Liver (tissue), 9 donors: ENCODE results near the gene SLC13A2. TPM values are rescaled to one million over a fixed set of nuclear protein-coding genes. Genes with fewer than 3 reads are reported as not detected.

Experiments used
- DNase-seq: peaks from one replicate; pipeline ENCODE4 v3.0.0-alpha.2; 2017; ENCODE audit warnings: low spot score
- H3K27ac ChIP-seq, 2 donors: one replicate each; pipeline ENCODE4 v1.7.0; 2013; ENCODE audit warnings: inconsistent platforms in 2 of 2, low read length in 2 of 2, control low read depth in 1 of 2, low read depth in 1 of 2, mild to moderate bottlenecking in 1 of 2
- H3K27me3 ChIP-seq, 4 donors: one replicate each; pipeline versions ENCODE4 v1.6.1 to v1.7.0; 2013; ENCODE audit warnings: low read length in 3 of 4, inconsistent platforms in 1 of 4, mild to moderate bottlenecking in 1 of 4, moderate library complexity in 1 of 4; ENCODE audit not compliant: control insufficient read depth in 4 of 4, insufficient read depth in 4 of 4
- H3K36me3 ChIP-seq, 4 donors: one replicate each; pipeline versions ENCODE4 v1.6.1 to v1.7.0; 2013; ENCODE audit warnings: low read length in 3 of 4, mild to moderate bottlenecking in 3 of 4, low read depth in 1 of 4, moderate library complexity in 1 of 4; ENCODE audit not compliant: control insufficient read depth in 4 of 4, insufficient read depth in 3 of 4
- H3K4me1 ChIP-seq, 4 donors: one replicate each; pipeline versions ENCODE4 v1.6.1 to v1.7.0; 2013; ENCODE audit warnings: low read length in 3 of 4, mild to moderate bottlenecking in 3 of 4, moderate library complexity in 1 of 4; ENCODE audit not compliant: control insufficient read depth in 4 of 4, insufficient read depth in 4 of 4
- H3K4me3 ChIP-seq, 3 donors: one replicate each; pipeline versions ENCODE4 v1.6.1 to v1.7.0; 2013; ENCODE audit warnings: low read length in 3 of 3, control low read depth in 1 of 3, low read depth in 1 of 3, mild to moderate bottlenecking in 1 of 3
- H3K9ac ChIP-seq, 2 donors: one replicate each; pipeline ENCODE4 v1.7.0; 2013; ENCODE audit warnings: low read length in 2 of 2, mild to moderate bottlenecking in 2 of 2, moderate library complexity in 2 of 2, control low read depth in 1 of 2, low read depth in 1 of 2
- H3K9me3 ChIP-seq, 4 donors: one replicate each; pipeline versions ENCODE4 v1.6.1 to v1.7.0; 2013; ENCODE audit warnings: low read length in 3 of 4; ENCODE audit not compliant: control insufficient read depth in 4 of 4
- CTCF ChIP-seq: fragments of 150-350 bp; IDR thresholded peaks from 2 replicates; pipeline ENCODE4 v1.5.1; 2017; ENCODE audit warnings: improper control_type of control experiment, low read depth, low read length; ENCODE audit not compliant: missing input control
- EGR1 ChIP-seq, 2 donors: IDR thresholded peaks; 2 replicates each; pipeline ENCODE4 v1.6.1; 2016 to 2018; ENCODE audit warnings: antibody characterized with exemption in 2 of 2, low read depth in 2 of 2
- FOXA1 ChIP-seq: IDR thresholded peaks from 2 replicates; pipeline ENCODE4 v1.6.1; 2016; ENCODE audit warnings: antibody characterized with exemption
- FOXA2 ChIP-seq: IDR thresholded peaks from 2 replicates; pipeline ENCODE4 v1.6.1; 2016; ENCODE audit warnings: antibody characterized with exemption
- GABPA ChIP-seq, 2 donors: IDR thresholded peaks in 1 of 2; conservative IDR thresholded peaks in 1 of 2; 2 replicates each; pipeline ENCODE4 v1.6.1; 2016; ENCODE audit warnings: antibody characterized with exemption in 2 of 2, mild to moderate bottlenecking in 1 of 2, moderate library complexity in 1 of 2
- HNF4A ChIP-seq, 2 donors: conservative IDR thresholded peaks; 2 replicates each; pipeline ENCODE4 v1.6.1; 2016; ENCODE audit warnings: antibody characterized with exemption in 2 of 2, mild to moderate bottlenecking in 2 of 2
- HNF4G ChIP-seq: IDR thresholded peaks from 2 replicates; pipeline ENCODE4 v1.6.1; 2016; ENCODE audit warnings: antibody characterized with exemption
- JUND ChIP-seq, 2 donors: IDR thresholded peaks; 2 replicates each; pipeline ENCODE4 v1.6.1; 2016; ENCODE audit warnings: antibody characterized with exemption in 2 of 2
- NR2F2 ChIP-seq: IDR thresholded peaks from 2 replicates; pipeline ENCODE4 v1.6.1; 2016; ENCODE audit warnings: antibody characterized with exemption
- RAD21 ChIP-seq, 2 donors: IDR thresholded peaks; 2 replicates each; pipeline ENCODE4 v1.6.1; 2016; ENCODE audit warnings: antibody characterized with exemption in 2 of 2, mild to moderate bottlenecking in 2 of 2
- RXRA ChIP-seq, 2 donors: IDR thresholded peaks; 2 replicates each; pipeline ENCODE4 v1.6.1; 2017 to 2018; ENCODE audit warnings: antibody characterized with exemption in 2 of 2, mild to moderate bottlenecking in 1 of 2
- SP1 ChIP-seq: IDR thresholded peaks from 2 replicates; pipeline ENCODE4 v1.6.1; 2018; ENCODE audit warnings: antibody characterized with exemption, mild to moderate bottlenecking
- TAF1 ChIP-seq: conservative IDR thresholded peaks from 2 replicates; pipeline ENCODE4 v1.6.1; 2016; ENCODE audit warnings: antibody characterized with exemption, mild to moderate bottlenecking
- YY1 ChIP-seq: IDR thresholded peaks from 2 replicates; pipeline ENCODE4 v1.6.1; 2016; ENCODE audit warnings: antibody characterized with exemption, mild to moderate bottlenecking
- ZBTB33 ChIP-seq: IDR thresholded peaks from 2 replicates; pipeline ENCODE4 v1.6.1; 2016; ENCODE audit warnings: antibody characterized with exemption
- WGBS: extraction: QIAGEN DNeasy Blood & Tissue Kit; methylation state at CpG from one replicate; pipeline ENCODE4 v1.1.7; 2013; 5-methylcytosine and 5-hydroxymethylcytosine counted together
- polyA plus RNA-seq, 2 donors: library from polyadenylated mRNA; stranded (reverse) in 1 of 2; unstranded in 1 of 2; fragments of 200-250 nt in 1 of 2; fragments of >200 nt in 1 of 2; fragmentation: Nextera tagmentation in 1 of 2; extraction: Ambion mirVana in 1 of 2; gene quantifications; one replicate each; pipeline versions ENCODE4 v1.2.1 to v1.2.3, GENCODE V29; 2013 to 2015
- total RNA-seq, 2 donors: library from RNA; depleted of rRNA; stranded (reverse); fragments of >200 nt; gene quantifications; one replicate each; pipeline ENCODE4 v1.2.3, GENCODE V29; 2014
- TF ChIP-seq, protein P1 (sequence below): IDR thresholded peaks from 2 replicates; pipeline ENCODE4 v1.6.1; 2016; ENCODE audit warnings: antibody characterized with exemption
- TF ChIP-seq, protein P2 (sequence below): IDR thresholded peaks from 2 replicates; pipeline ENCODE4 v1.6.1; 2016; ENCODE audit warnings: antibody characterized with exemption
- TF ChIP-seq, protein P3 (sequence below): IDR thresholded peaks from 2 replicates; pipeline ENCODE4 v1.6.1; 2016; ENCODE audit warnings: antibody characterized with exemption, mild to moderate bottlenecking
- donor health status: healthy.
- donor health status: healthy.
- donor health status: healthy.
- donor health status: healthy.
- donor health status: healthy.

SLC13A2 gene
- total and polyA plus RNA-seq, 4 donors, result 0.10 to 0.52 (median 0.36) TPM

GRCh38 chr17:28523186-28523585 is 49.7 kb downstream of the SLC13A2 start (continued):
- TF ChIP-seq CTCF (no peak), JUND (IDR thresholded peaks at IDR 0.05) (no peak)

GRCh38 chr17:28523876-28524275 is 50.4 kb downstream of the SLC13A2 start:
- 93% methylated on average over 15 of the region's 15 CpGs for WGBS
- Histone ChIP-seq H3K27me3 (no peaks in the 10 kb centered on the region), H3K9ac (no peak overlapping the region), H3K36me3 (no peaks in the 10 kb centered on the region), H3K4me1 (no peaks in the 10 kb centered on the region), H3K9me3 (no peaks in the 10 kb centered on the region), H3K27ac (no peak overlapping the region), H3K4me3 (no peak overlapping the region)
- TF ChIP-seq HNF4A (conservative IDR thresholded peaks at IDR 0.05) (no peak), RXRA (IDR thresholded peaks at IDR 0.05) (no peak), TAF1 (no peak), JUND (IDR thresholded peaks at IDR 0.05) (no peak), FOXA2 (no peak), NR2F2 (no peak), CTCF (no peak), ZBTB33 (no peak), HNF4G (no peak), SP1 (no peak), EGR1 (IDR thresholded peaks at IDR 0.05; ENCODE audit: low read depth in 2 of 2) (no peak), FOXA1 (no peak), GABPA (IDR thresholded peaks at IDR 0.05 in 1 of 2, conservative IDR thresholded peaks at IDR 0.05 in 1 of 2) (no peak), RAD21 (IDR thresholded peaks at IDR 0.05) (no peak), YY1 (no peak)
- TF ChIP-seq, protein P1, sequence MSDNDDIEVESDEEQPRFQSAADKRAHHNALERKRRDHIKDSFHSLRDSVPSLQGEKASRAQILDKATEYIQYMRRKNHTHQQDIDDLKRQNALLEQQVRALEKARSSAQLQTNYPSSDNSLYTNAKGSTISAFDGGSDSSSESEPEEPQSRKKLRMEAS, result no peak
- TF ChIP-seq, protein P2, sequence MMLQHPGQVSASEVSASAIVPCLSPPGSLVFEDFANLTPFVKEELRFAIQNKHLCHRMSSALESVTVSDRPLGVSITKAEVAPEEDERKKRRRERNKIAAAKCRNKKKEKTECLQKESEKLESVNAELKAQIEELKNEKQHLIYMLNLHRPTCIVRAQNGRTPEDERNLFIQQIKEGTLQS, result no peak
- TF ChIP-seq, protein P3, sequence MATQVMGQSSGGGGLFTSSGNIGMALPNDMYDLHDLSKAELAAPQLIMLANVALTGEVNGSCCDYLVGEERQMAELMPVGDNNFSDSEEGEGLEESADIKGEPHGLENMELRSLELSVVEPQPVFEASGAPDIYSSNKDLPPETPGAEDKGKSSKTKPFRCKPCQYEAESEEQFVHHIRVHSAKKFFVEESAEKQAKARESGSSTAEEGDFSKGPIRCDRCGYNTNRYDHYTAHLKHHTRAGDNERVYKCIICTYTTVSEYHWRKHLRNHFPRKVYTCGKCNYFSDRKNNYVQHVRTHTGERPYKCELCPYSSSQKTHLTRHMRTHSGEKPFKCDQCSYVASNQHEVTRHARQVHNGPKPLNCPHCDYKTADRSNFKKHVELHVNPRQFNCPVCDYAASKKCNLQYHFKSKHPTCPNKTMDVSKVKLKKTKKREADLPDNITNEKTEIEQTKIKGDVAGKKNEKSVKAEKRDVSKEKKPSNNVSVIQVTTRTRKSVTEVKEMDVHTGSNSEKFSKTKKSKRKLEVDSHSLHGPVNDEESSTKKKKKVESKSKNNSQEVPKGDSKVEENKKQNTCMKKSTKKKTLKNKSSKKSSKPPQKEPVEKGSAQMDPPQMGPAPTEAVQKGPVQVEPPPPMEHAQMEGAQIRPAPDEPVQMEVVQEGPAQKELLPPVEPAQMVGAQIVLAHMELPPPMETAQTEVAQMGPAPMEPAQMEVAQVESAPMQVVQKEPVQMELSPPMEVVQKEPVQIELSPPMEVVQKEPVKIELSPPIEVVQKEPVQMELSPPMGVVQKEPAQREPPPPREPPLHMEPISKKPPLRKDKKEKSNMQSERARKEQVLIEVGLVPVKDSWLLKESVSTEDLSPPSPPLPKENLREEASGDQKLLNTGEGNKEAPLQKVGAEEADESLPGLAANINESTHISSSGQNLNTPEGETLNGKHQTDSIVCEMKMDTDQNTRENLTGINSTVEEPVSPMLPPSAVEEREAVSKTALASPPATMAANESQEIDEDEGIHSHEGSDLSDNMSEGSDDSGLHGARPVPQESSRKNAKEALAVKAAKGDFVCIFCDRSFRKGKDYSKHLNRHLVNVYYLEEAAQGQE, result no peak
- no peak for DNase-seq
